Panc1 (cell line): ENCODE data around the gene TMUB1. TPM values are rescaled to one million over a fixed set of nuclear protein-coding genes. Genes with fewer than 3 reads are reported as not detected.

Experiments
- ATAC-seq: fragments of 200-7000 bp; cut with Tn5 transposase; 2 replicates; pipeline ENCODE4 v1.9.1; 2020; ENCODE audit warnings: mild to moderate bottlenecking, moderate library complexity
- BruUV-seq: library from RNA; stranded (reverse); fragments of 400-500 nt; replicated peaks from 2 replicates; lab custom pipeline; 2021; lab: Mats Ljungman, UMichigan
- CTCF ChIA-PET: fragments of 300-600 bp; sonication (Branson Sonifier 250); formaldehyde crosslinking; loops from one replicate; lab custom pipeline; 2022; ENCODE audit warnings: antibody characterized with exemption; lab: Charles Lee
- POLR2A ChIA-PET: fragments of 300-600 bp; sonication (Branson Sonifier 250); formaldehyde crosslinking; loops from one replicate; lab custom pipeline; 2022; ENCODE audit warnings: antibody characterized with exemption; lab: Charles Lee
- DNase-seq: peaks from one replicate; pipeline ENCODE4 v3.0.0-alpha.2; 2010; ENCODE audit warnings: low read depth, low spot score
- H3K27ac ChIP-seq: 2 replicates; pipeline ENCODE4 v1.5.1; 2011; ENCODE audit warnings: mild to moderate bottlenecking, low read length, inconsistent platforms
- H3K27me3 ChIP-seq: fragments of 200-500 bp; sonication (Bioruptor generic); 2 replicates; pipeline ENCODE4 v1.6.0; 2014; ENCODE audit warnings: low read length, inconsistent platforms; ENCODE audit not compliant: control insufficient read depth, insufficient read depth
- H3K36me3 ChIP-seq: fragments of 200-500 bp; sonication (Bioruptor generic); 2 replicates; pipeline ENCODE4 v1.5.1; 2014; ENCODE audit warnings: inconsistent platforms, mild to moderate bottlenecking, low read length, moderate library complexity; ENCODE audit not compliant: control insufficient read depth, insufficient read depth
- H3K4me1 ChIP-seq: 2 replicates; pipeline ENCODE4 v1.5.1; 2011; ENCODE audit warnings: inconsistent platforms, mild to moderate bottlenecking, low read length, moderate library complexity; ENCODE audit not compliant: control insufficient read depth, insufficient read depth
- H3K4me3 ChIP-seq, 2 experiments: 2 replicates each; pipeline ENCODE4 v1.5.1; 2011 to 2012; ENCODE audit warnings: low read depth in 2 of 2, low read length in 2 of 2, mild to moderate bottlenecking in 2 of 2, inconsistent platforms in 1 of 2, moderate library complexity in 1 of 2
- H3K9me3 ChIP-seq: fragments of 200-500 bp; sonication (Bioruptor generic); 2 replicates; pipeline ENCODE4 v1.5.1; 2014; ENCODE audit warnings: low read depth, mild to moderate bottlenecking, inconsistent platforms, low read length, moderate library complexity; ENCODE audit not compliant: control insufficient read depth, insufficient read depth
- POLR2AphosphoS5 ChIP-seq: IDR thresholded peaks from 2 replicates; pipeline ENCODE4 v1.6.1; 2012; ENCODE audit warnings: mild to moderate bottlenecking, low read depth, low read length, moderate library complexity
- SIN3A ChIP-seq: IDR thresholded peaks from 2 replicates; pipeline ENCODE4 v1.6.1; 2012; ENCODE audit warnings: low read depth, mild to moderate bottlenecking, low read length, moderate library complexity, borderline replicate concordance; ENCODE audit not compliant: insufficient read depth
- TCF7L2 ChIP-seq: IDR thresholded peaks from 2 replicates; pipeline ENCODE4 v1.6.1; 2011; ENCODE audit warnings: mild to moderate bottlenecking, low read depth, low read length, inconsistent platforms
- in situ Hi-C: cut with HindIII; loops from 2 replicates; pipeline ENCODE4 v1.10.0; 2016; ENCODE audit warnings: low sequenced_read_pairs, low pct_unique_long_range_greater_than_20kb
- intact Hi-C: fragments of 100-400 bp; cut with micrococcal nuclease; formaldehyde crosslinking; loops from one replicate; pipeline ENCODE4 v1.10.0; 2022; ENCODE audit not compliant: unreplicated experiment
- total RNA-seq: library from RNA; stranded (reverse); gene quantifications from one replicate; pipeline ENCODE4 v1.2.1, GENCODE V29; 2021; ENCODE audit not compliant: unreplicated experiment
- TF ChIP-seq, protein P1 (sequence below): fragments of 450-650 bp; IDR thresholded peaks from 2 replicates; pipeline ENCODE4 v1.5.1; 2017; ENCODE audit warnings: mild to moderate bottlenecking
- TF ChIP-seq, protein P2 (sequence below), 2 experiments: IDR thresholded peaks; 2 replicates each; pipeline ENCODE4 v1.6.1; 2011 to 2012; ENCODE audit warnings: low read depth in 2 of 2, control low read depth in 1 of 2, low read length in 1 of 2, mild to moderate bottlenecking in 1 of 2, moderate library complexity in 1 of 2; ENCODE audit not compliant: insufficient read depth in 1 of 2

TMUB1 gene
- total RNA-seq, 1 experiment from 2014 or later, result 112 TPM

- in situ Hi-C loops (no loop called here), intact Hi-C loops (loop anchor here (2.0 to 5.0 kb wide), 3 partner anchors 32 to 212 kb away; no protein-coding TSS in a partner anchor)
- TF ChIP-seq, protein P1, sequence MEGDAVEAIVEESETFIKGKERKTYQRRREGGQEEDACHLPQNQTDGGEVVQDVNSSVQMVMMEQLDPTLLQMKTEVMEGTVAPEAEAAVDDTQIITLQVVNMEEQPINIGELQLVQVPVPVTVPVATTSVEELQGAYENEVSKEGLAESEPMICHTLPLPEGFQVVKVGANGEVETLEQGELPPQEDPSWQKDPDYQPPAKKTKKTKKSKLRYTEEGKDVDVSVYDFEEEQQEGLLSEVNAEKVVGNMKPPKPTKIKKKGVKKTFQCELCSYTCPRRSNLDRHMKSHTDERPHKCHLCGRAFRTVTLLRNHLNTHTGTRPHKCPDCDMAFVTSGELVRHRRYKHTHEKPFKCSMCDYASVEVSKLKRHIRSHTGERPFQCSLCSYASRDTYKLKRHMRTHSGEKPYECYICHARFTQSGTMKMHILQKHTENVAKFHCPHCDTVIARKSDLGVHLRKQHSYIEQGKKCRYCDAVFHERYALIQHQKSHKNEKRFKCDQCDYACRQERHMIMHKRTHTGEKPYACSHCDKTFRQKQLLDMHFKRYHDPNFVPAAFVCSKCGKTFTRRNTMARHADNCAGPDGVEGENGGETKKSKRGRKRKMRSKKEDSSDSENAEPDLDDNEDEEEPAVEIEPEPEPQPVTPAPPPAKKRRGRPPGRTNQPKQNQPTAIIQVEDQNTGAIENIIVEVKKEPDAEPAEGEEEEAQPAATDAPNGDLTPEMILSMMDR, result no peak
- no peak for TF ChIP-seq SIN3A
- TF ChIP-seq TCF7L2, result no peak
- no peak for TF ChIP-seq POLR2AphosphoS5
- TF ChIP-seq, protein P2, sequence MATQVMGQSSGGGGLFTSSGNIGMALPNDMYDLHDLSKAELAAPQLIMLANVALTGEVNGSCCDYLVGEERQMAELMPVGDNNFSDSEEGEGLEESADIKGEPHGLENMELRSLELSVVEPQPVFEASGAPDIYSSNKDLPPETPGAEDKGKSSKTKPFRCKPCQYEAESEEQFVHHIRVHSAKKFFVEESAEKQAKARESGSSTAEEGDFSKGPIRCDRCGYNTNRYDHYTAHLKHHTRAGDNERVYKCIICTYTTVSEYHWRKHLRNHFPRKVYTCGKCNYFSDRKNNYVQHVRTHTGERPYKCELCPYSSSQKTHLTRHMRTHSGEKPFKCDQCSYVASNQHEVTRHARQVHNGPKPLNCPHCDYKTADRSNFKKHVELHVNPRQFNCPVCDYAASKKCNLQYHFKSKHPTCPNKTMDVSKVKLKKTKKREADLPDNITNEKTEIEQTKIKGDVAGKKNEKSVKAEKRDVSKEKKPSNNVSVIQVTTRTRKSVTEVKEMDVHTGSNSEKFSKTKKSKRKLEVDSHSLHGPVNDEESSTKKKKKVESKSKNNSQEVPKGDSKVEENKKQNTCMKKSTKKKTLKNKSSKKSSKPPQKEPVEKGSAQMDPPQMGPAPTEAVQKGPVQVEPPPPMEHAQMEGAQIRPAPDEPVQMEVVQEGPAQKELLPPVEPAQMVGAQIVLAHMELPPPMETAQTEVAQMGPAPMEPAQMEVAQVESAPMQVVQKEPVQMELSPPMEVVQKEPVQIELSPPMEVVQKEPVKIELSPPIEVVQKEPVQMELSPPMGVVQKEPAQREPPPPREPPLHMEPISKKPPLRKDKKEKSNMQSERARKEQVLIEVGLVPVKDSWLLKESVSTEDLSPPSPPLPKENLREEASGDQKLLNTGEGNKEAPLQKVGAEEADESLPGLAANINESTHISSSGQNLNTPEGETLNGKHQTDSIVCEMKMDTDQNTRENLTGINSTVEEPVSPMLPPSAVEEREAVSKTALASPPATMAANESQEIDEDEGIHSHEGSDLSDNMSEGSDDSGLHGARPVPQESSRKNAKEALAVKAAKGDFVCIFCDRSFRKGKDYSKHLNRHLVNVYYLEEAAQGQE (IDR thresholded peaks at IDR 0.05; ENCODE audit: insufficient read depth in 1 of 2, low read depth in 2 of 2, low read length in 1 of 2), result no peak
- Histone ChIP-seq H3K4me1 (peaks cover 14% of the 10 kb centered on the region), H3K9me3 (no peaks in the 10 kb centered on the region), H3K27ac (no peak overlapping the region), H3K36me3 (no peaks in the 10 kb centered on the region), H3K4me3 (no peak overlapping the region), H3K27me3 (no peaks in the 10 kb centered on the region)
- BruUV-seq, result no TSS peak
- ChIA-PET CTCF (interaction anchor here (0.6 to 0.7 kb wide), 3 partner anchors 8 to 130 kb away, joined by 4 to 8 read pairs (median 4); no protein-coding TSS in a partner anchor), POLR2A (no interaction called here)
- DNase-seq, result no peak
- no peak for ATAC-seq
These were observed 26.1 kb upstream of the TMUB1 start for GRCh38 chr7:151109094-151110048.

- intact Hi-C loops (no loop called here), in situ Hi-C loops (no loop called here)
- Histone ChIP-seq H3K4me1 (no peaks in the 10 kb centered on the region; the same call in 1 of the 2 replicates), H3K36me3 (no peaks in the 10 kb centered on the region), H3K27ac (no peak overlapping the region), H3K27me3 (no peaks in the 10 kb centered on the region), H3K4me3 (no peak overlapping the region), H3K9me3 (no peaks in the 10 kb centered on the region)
- no peak for TF ChIP-seq SIN3A
- ChIA-PET CTCF (interaction anchor here (0.6 to 1.1 kb wide), 2 partner anchors 18 to 138 kb away, joined by 3 to 4 read pairs; no protein-coding TSS in a partner anchor), POLR2A (no interaction called here)
- BruUV-seq, result no TSS peak
- DNase-seq (no peak), ATAC-seq (no peak)
These were observed 24.6 kb upstream of the TMUB1 start for GRCh38 chr7:151107882-151108281.
